Skeletal muscle satellite cell (primary cell): ENCODE results near the gene ZBTB21.

ENCODE experiments used
- H3K27me3 ChIP-seq: 2 replicates; pipeline ENCODE4 v1.7.0; 2013; ENCODE audit warnings: low read length; ENCODE audit not compliant: control insufficient read depth, insufficient read depth
- H3K36me3 ChIP-seq: 2 replicates; pipeline ENCODE4 v1.7.0; 2013; ENCODE audit warnings: mild to moderate bottlenecking, control low read depth, low read length; ENCODE audit not compliant: insufficient read depth
- H3K4me1 ChIP-seq: 2 replicates; pipeline ENCODE4 v1.7.0; 2013; ENCODE audit warnings: low read length; ENCODE audit not compliant: control insufficient read depth, insufficient read depth
- H3K4me2 ChIP-seq: 2 replicates; pipeline ENCODE4 v1.7.0; 2013; ENCODE audit warnings: mild to moderate bottlenecking, low read length
- H3K4me3 ChIP-seq: 2 replicates; pipeline ENCODE4 v1.7.0; 2013; ENCODE audit warnings: low read length
- H3K9ac ChIP-seq: 2 replicates; pipeline ENCODE4 v1.7.0; 2013; ENCODE audit warnings: mild to moderate bottlenecking, low read depth, low read length, moderate library complexity
- H3K9me3 ChIP-seq: replicated peaks from 2 replicates; pipeline ENCODE4 v1.7.0; 2013; ENCODE audit warnings: mild to moderate bottlenecking, control low read depth, low read length

The ZBTB21 gene

GRCh38 chr21:41985662-41986416 lies 24.3 kb downstream of the ZBTB21 start:
- Histone ChIP-seq H3K36me3 (peaks cover 2% of the 10 kb centered on the region), H3K4me1 (no peaks in the 10 kb centered on the region), H3K4me2 (no peak overlapping the region), H3K9me3 (no peaks in the 10 kb centered on the region), H3K4me3 (no peak overlapping the region), H3K27me3 (no peaks in the 10 kb centered on the region), H3K9ac (no peak overlapping the region)

GRCh38 chr21:41983229-41983628 lies 26.9 kb downstream of the ZBTB21 start:
- H3K27me3 ChIP-seq: no peaks in the 10 kb centered on the region
- H3K4me1 ChIP-seq: no peaks in the 10 kb centered on the region
- no peaks in the 10 kb centered on the region for H3K36me3 ChIP-seq
- no peak overlapping the region for H3K4me3 ChIP-seq
- no peaks in the 10 kb centered on the region for H3K9me3 ChIP-seq
- no peak overlapping the region for H3K9ac ChIP-seq
- H3K4me2 ChIP-seq: no peak overlapping the region

GRCh38 chr21:41980561-41980960 lies 29.6 kb downstream of the ZBTB21 start:
- no peaks in the 10 kb centered on the region for H3K27me3 ChIP-seq
- no peak overlapping the region for H3K4me2 ChIP-seq
- H3K9me3 ChIP-seq: no peaks in the 10 kb centered on the region
- H3K4me1 ChIP-seq: no peaks in the 10 kb centered on the region
- no peaks in the 10 kb centered on the region for H3K36me3 ChIP-seq
- no peak overlapping the region for H3K4me3 ChIP-seq
- no peak overlapping the region for H3K9ac ChIP-seq

GRCh38 chr21:41979751-41980369 lies 30.3 kb downstream of the ZBTB21 start:
- no peak overlapping the region for H3K9ac ChIP-seq
- no peaks in the 10 kb centered on the region for H3K9me3 ChIP-seq
- H3K4me1 ChIP-seq: no peaks in the 10 kb centered on the region
- H3K4me2 ChIP-seq: no peak overlapping the region
- H3K27me3 ChIP-seq: no peaks in the 10 kb centered on the region
- no peak overlapping the region for H3K4me3 ChIP-seq
- H3K36me3 ChIP-seq: no peaks in the 10 kb centered on the region

- Histone ChIP-seq H3K27me3 (no peaks in the 10 kb centered on the region), H3K4me2 (no peak overlapping the region), H3K9ac (no peak overlapping the region), H3K4me3 (no peak overlapping the region), H3K4me1 (no peaks in the 10 kb centered on the region), H3K36me3 (no peaks in the 10 kb centered on the region), H3K9me3 (no peaks in the 10 kb centered on the region)
Observed at GRCh38 chr21:41979335-41979734, 30.8 kb downstream of the ZBTB21 start.

- Histone ChIP-seq H3K4me2 (no peak overlapping the region), H3K9me3 (no peaks in the 10 kb centered on the region), H3K4me3 (no peak overlapping the region), H3K9ac (no peak overlapping the region), H3K36me3 (no peaks in the 10 kb centered on the region), H3K27me3 (no peaks in the 10 kb centered on the region), H3K4me1 (no peaks in the 10 kb centered on the region)
Observed at GRCh38 chr21:41977034-41977950, 32.9 kb downstream of the ZBTB21 start.

GRCh38 chr21:41976611-41977010 lies 33.5 kb downstream of the ZBTB21 start:
- Histone ChIP-seq H3K27me3 (no peaks in the 10 kb centered on the region), H3K9ac (no peak overlapping the region), H3K4me2 (no peak overlapping the region), H3K4me1 (no peaks in the 10 kb centered on the region), H3K9me3 (no peaks in the 10 kb centered on the region), H3K4me3 (no peak overlapping the region), H3K36me3 (no peaks in the 10 kb centered on the region)

GRCh38 chr21:41975391-41976272 lies 34.5 kb downstream of the ZBTB21 start:
- H3K27me3 ChIP-seq: no peaks in the 10 kb centered on the region
- no peaks in the 10 kb centered on the region for H3K4me1 ChIP-seq
- no peak overlapping the region for H3K9ac ChIP-seq
- H3K9me3 ChIP-seq: no peaks in the 10 kb centered on the region
- H3K4me3 ChIP-seq: no peak overlapping the region
- no peak overlapping the region for H3K4me2 ChIP-seq
- no peaks in the 10 kb centered on the region for H3K36me3 ChIP-seq

- H3K36me3 ChIP-seq: no peaks in the 10 kb centered on the region
- H3K4me3 ChIP-seq: no peak overlapping the region
- H3K4me1 ChIP-seq: no peaks in the 10 kb centered on the region
- H3K9me3 ChIP-seq: no peaks in the 10 kb centered on the region
- H3K4me2 ChIP-seq: no peak overlapping the region
- no peak overlapping the region for H3K9ac ChIP-seq
- H3K27me3 ChIP-seq: no peaks in the 10 kb centered on the region
Observed at GRCh38 chr21:41974752-41975053, 35.5 kb downstream of the ZBTB21 start.

GRCh38 chr21:41973861-41974751 lies 36.1 kb downstream of the ZBTB21 start:
- Histone ChIP-seq H3K36me3 (no peaks in the 10 kb centered on the region), H3K9me3 (no peaks in the 10 kb centered on the region), H3K4me2 (no peak overlapping the region), H3K27me3 (no peaks in the 10 kb centered on the region), H3K4me3 (no peak overlapping the region), H3K9ac (no peak overlapping the region), H3K4me1 (no peaks in the 10 kb centered on the region)
